GM12878 (cell line): ENCODE measurements around the gene SLC45A3. TPM values are rescaled to one million over a fixed set of nuclear protein-coding genes. Genes with fewer than 3 reads are reported as not detected.

ENCODE experiments used
- ATAC-seq: fragments of 200-7000 bp; cut with Tn5 transposase; 3 replicates; pipeline ENCODE4 v1.9.1; 2020; ENCODE audit warnings: mild to moderate bottlenecking, moderate library complexity
- BruUV-seq: library from RNA; stranded (reverse); fragments of 400-500 nt; replicated peaks from 2 replicates; lab custom pipeline; 2021; lab: Mats Ljungman, UMichigan
- CTCF ChIA-PET: fragments of 300-600 bp; sonication (Branson Sonifier 250); formaldehyde crosslinking; extraction: SDS; loops from one replicate; lab custom pipeline; 2021; ENCODE audit warnings: inconsistent platforms; lab: Yijun Ruan, JAX
- POLR2A ChIA-PET: fragments of 350-600 bp; formaldehyde crosslinking; extraction: SDS; loops from one replicate; lab custom pipeline; 2021; ENCODE audit warnings: inconsistent platforms; lab: Charles Lee
- RAD21 ChIA-PET: fragments of 300-600 bp; sonication (Branson Sonifier 250); formaldehyde crosslinking; loops from one replicate; lab custom pipeline; 2023; ENCODE audit warnings: antibody characterized with exemption; ENCODE audit not compliant: unreplicated experiment; lab: Charles Lee
- SMC1A ChIA-PET: fragments of 300-600 bp; sonication (Branson Sonifier 250); formaldehyde crosslinking; loops from one replicate; lab custom pipeline; 2023; ENCODE audit not compliant: unreplicated experiment, uncharacterized antibody; lab: Charles Lee
- DNase-seq: peaks from one replicate; pipeline ENCODE4 v3.0.0-alpha.2; 2011; ENCODE audit warnings: low read depth, low spot score
- FAIRE-seq: peaks from 3 replicates; lab custom pipeline; 2011; peaks lifted over from hg19 to GRCh38; lab: Jason Lieb, UNC
- H2AFZ ChIP-seq: 2 replicates; pipeline ENCODE4 v1.6.0; 2011; ENCODE audit warnings: low read depth, low read length, control low read depth; ENCODE audit not compliant: control insufficient read depth
- H3K27ac ChIP-seq: 2 replicates; pipeline ENCODE4 v1.5.1; 2011; ENCODE audit warnings: control low read depth; ENCODE audit not compliant: control insufficient read depth, insufficient read depth
- H3K27me3 ChIP-seq, 2 experiments: replicated peaks in 1 of 2; 2 replicates each; pipeline versions ENCODE4 v1.6.0 to v1.6.1; 2011; ENCODE audit warnings: low read length in 1 of 2; ENCODE audit not compliant: control insufficient read depth in 2 of 2, insufficient read depth in 2 of 2
- H3K36me3 ChIP-seq, 2 experiments: 2 replicates each; pipeline ENCODE4 v1.5.1; 2011; ENCODE audit warnings: low read length in 1 of 2; ENCODE audit not compliant: control insufficient read depth in 2 of 2, insufficient read depth in 2 of 2
- H3K4me1 ChIP-seq: 2 replicates; pipeline ENCODE4 v1.6.1; 2011; ENCODE audit warnings: mild to moderate bottlenecking, low read length, moderate library complexity, mixed read lengths; ENCODE audit not compliant: control insufficient read depth, insufficient read depth
- H3K4me2 ChIP-seq: 2 replicates; pipeline ENCODE4 v1.6.0; 2011; ENCODE audit warnings: control low read depth; ENCODE audit not compliant: control insufficient read depth, insufficient read depth
- H3K4me3 ChIP-seq: fragments of 200-600 bp; sonication (generic); 2 replicates; pipeline ENCODE4 v1.5.1; 2016
- H3K79me2 ChIP-seq: 2 replicates; pipeline ENCODE4 v1.6.0; 2011; ENCODE audit warnings: low read length; ENCODE audit not compliant: control insufficient read depth, insufficient read depth
- H3K9ac ChIP-seq: 2 replicates; pipeline ENCODE4 v1.8.0; 2011; ENCODE audit warnings: low read length, control low read depth, mixed read lengths; ENCODE audit not compliant: control insufficient read depth, insufficient read depth
- H3K9me3 ChIP-seq: replicated peaks from 3 replicates; pipeline ENCODE4 v1.5.1; 2011; ENCODE audit warnings: mild to moderate bottlenecking, low read length; ENCODE audit not compliant: control insufficient read depth, insufficient read depth
- H4K20me1 ChIP-seq: 2 replicates; pipeline ENCODE4 v1.6.0; 2011; ENCODE audit not compliant: control insufficient read depth, insufficient read depth
- BACH1 ChIP-seq: fragments of 450-650 bp; IDR thresholded peaks from 2 replicates; pipeline ENCODE4 v1.6.1; 2017; ENCODE audit warnings: mild to moderate bottlenecking, borderline replicate concordance
- CREM ChIP-seq: IDR thresholded peaks from 2 replicates; pipeline ENCODE4 v1.6.1; 2014; ENCODE audit warnings: antibody characterized with exemption, low read depth
- EED ChIP-seq: sonication (generic); IDR thresholded peaks from 2 replicates; pipeline ENCODE4 v1.6.1; 2016; ENCODE audit warnings: antibody characterized with exemption, low read depth
- EP300 ChIP-seq, 2 experiments: fragments of 150-350 bp in 1 of 2; IDR thresholded peaks; 2 replicates each; pipeline ENCODE4 v1.6.1; 2011 to 2012; ENCODE audit warnings: low read depth in 2 of 2, low read length in 2 of 2, borderline replicate concordance in 1 of 2, improper control_type of control experiment in 1 of 2, inconsistent platforms in 1 of 2; ENCODE audit not compliant: control insufficient read depth in 1 of 2
- FOXM1 ChIP-seq: IDR thresholded peaks from 2 replicates; pipeline ENCODE4 v1.6.1; 2012; ENCODE audit warnings: low read depth, mild to moderate bottlenecking, inconsistent platforms, low read length, moderate library complexity
- KAT2A ChIP-seq: conservative IDR thresholded peaks from 2 replicates; pipeline ENCODE4 v1.6.1; 2011; ENCODE audit warnings: low read depth, low read length; ENCODE audit not compliant: control insufficient read depth
- MAX ChIP-seq: IDR thresholded peaks from 2 replicates; pipeline ENCODE4 v1.6.1; 2012; ENCODE audit warnings: low read depth, low read length, improper control_type of control experiment
- NBN ChIP-seq: fragments of 450-650 bp; IDR thresholded peaks from 2 replicates; pipeline ENCODE4 v1.6.1; 2016
- NR2C1 ChIP-seq: fragments of 450-650 bp; IDR thresholded peaks from 2 replicates; pipeline ENCODE4 v1.6.1; 2017; ENCODE audit warnings: antibody characterized with exemption, mild to moderate bottlenecking, moderate library complexity
- POLR2AphosphoS5 ChIP-seq: IDR thresholded peaks from 2 replicates; pipeline ENCODE4 v1.6.1; 2011; ENCODE audit warnings: mild to moderate bottlenecking, low read length, inconsistent platforms
- RAD51 ChIP-seq: fragments of 450-650 bp; IDR thresholded peaks from 2 replicates; pipeline ENCODE4 v1.6.1; 2016; ENCODE audit warnings: moderate library complexity, mild to moderate bottlenecking, inconsistent platforms
- RELA ChIP-seq: fragments of 450-650 bp; IDR thresholded peaks from 2 replicates; pipeline ENCODE4 v1.8.0; 2014; ENCODE audit warnings: borderline replicate concordance; ENCODE audit not compliant: partially characterized antibody
- SMAD1 ChIP-seq: fragments of 450-650 bp; IDR thresholded peaks from 2 replicates; pipeline ENCODE4 v1.6.1; 2018; ENCODE audit warnings: mild to moderate bottlenecking, low read depth; ENCODE audit not compliant: partially characterized antibody
- YY1 ChIP-seq: IDR thresholded peaks from 2 replicates; pipeline ENCODE4 v1.6.1; 2011; ENCODE audit warnings: low read depth, mild to moderate bottlenecking, low read length
- ZNF207 ChIP-seq: fragments of 450-650 bp; IDR thresholded peaks from 2 replicates; pipeline ENCODE4 v1.6.1; 2014; ENCODE audit warnings: antibody characterized with exemption, mild to moderate bottlenecking, borderline replicate concordance
- ZNF217 ChIP-seq: fragments of 450-650 bp; IDR thresholded peaks from 2 replicates; pipeline ENCODE4 v1.6.1; 2017; ENCODE audit warnings: antibody characterized with exemption, mild to moderate bottlenecking
- WGBS: methylation state at CpG from one replicate; pipeline ENCODE4 v1.1.6; 2016; ENCODE audit warnings: low lambda C conversion rate; ENCODE audit not compliant: insufficient replicate concordance, insufficient coverage; ENCODE audit errors: missing lambda C conversion rate; 5-methylcytosine and 5-hydroxymethylcytosine counted together
- in situ Hi-C: fragments of 300-500 bp; cut with MboI; formaldehyde crosslinking; loops from 9 replicates; pipeline ENCODE4 v1.14.3; 2018; ENCODE audit warnings: mixed read lengths
- intact Hi-C: fragments of 100-400 bp; cut with micrococcal nuclease; formaldehyde crosslinking; loops from one replicate; pipeline ENCODE4 v1.14.2; 2022; ENCODE audit not compliant: unreplicated experiment
- polyA plus RNA-seq, 11 experiments: library from polyadenylated mRNA; depleted of rRNA in 4 of 11; unstranded in 6 of 11; stranded (reverse) in 5 of 11; fragments of >200 nt; fragmentation: Nextera tagmentation in 4 of 11; fragmentation: Illumina TruSeq in 1 of 11; extraction: Ambion mirVana in 4 of 11; extraction: Trizol in 1 of 11; gene quantifications; 1 replicate in 1 of 11; 2 replicates in 10 of 11; pipeline versions ENCODE4 v1.2.1 to v1.2.3, GENCODE V29; 2011 to 2016; ENCODE audit warnings: inconsistent platforms in 2 of 11, missing spikeins in 2 of 11, low read depth in 1 of 11
- total RNA-seq, 4 experiments: library from RNA; depleted of rRNA in 3 of 4; stranded (reverse); fragments of >200 nt in 3 of 4; fragmentation: Illumina TruSeq in 1 of 4; extraction: Trizol in 1 of 4; gene quantifications; 2 replicates each; pipeline versions ENCODE4 v1.2.1 to v1.2.3, GENCODE V29; 2013 to 2021

The SLC45A3 gene
- total and polyA plus RNA-seq, 10 of the 15 experiments (the other 5 are each of a cell fraction or from before 2014, with no cell fraction given), result 0.26 to 10.3 (median 4.1) TPM

GRCh38 chr1:205661429-205662134 is 18.7 kb downstream of the SLC45A3 start:
- intact Hi-C loops (no loop called here), in situ Hi-C loops (loop anchor here (5.0 kb wide), 1 partner anchor 46 kb away; no protein-coding TSS in a partner anchor)
- SMC1A ChIA-PET, result interaction anchor here (1.0 to 26.7 kb wide), 6 partner anchors 9 to 317 kb away, joined by 3 to 1008 read pairs (median 96); partner anchors contain the start of genes ELK4 and SLC45A3
- RAD21 ChIA-PET, result interaction anchor here (0.8 to 8.6 kb wide), 10 partner anchors 7 to 316 kb away, joined by 3 to 538 read pairs (median 18); partner anchors contain the start of gene ELK4
- no TSS peak for BruUV-seq
- no peak for TF ChIP-seq SMAD1
- TF ChIP-seq ZNF207, result no peak
- no peak for TF ChIP-seq FOXM1
- no peak for TF ChIP-seq BACH1
- TF ChIP-seq YY1, result no peak
- TF ChIP-seq RAD51, result no peak
- TF ChIP-seq KAT2A, result no peak
- TF ChIP-seq NR2C1, result no peak
- no peak for TF ChIP-seq CREM
- TF ChIP-seq ZNF217, result no peak
- no peak for TF ChIP-seq MAX
- no peak for TF ChIP-seq EED
- no peak for TF ChIP-seq NBN
- no peak for TF ChIP-seq POLR2AphosphoS5
- no peak for TF ChIP-seq RELA
- no peak for TF ChIP-seq EP300 (IDR thresholded peaks at IDR 0.05; ENCODE audit: borderline replicate concordance in 1 of 2, control insufficient read depth in 1 of 2, low read depth in 2 of 2, low read length in 2 of 2)
- Histone ChIP-seq H3K27me3 (no peaks in the 10 kb centered on the region), H3K4me3 (no peak overlapping the region), H2AFZ (no peak overlapping the region), H3K4me2 (no peak overlapping the region), H3K79me2 (no peaks in the 10 kb centered on the region; the same call in none of the 2 replicates), H3K27ac (no peak overlapping the region), H4K20me1 (no peaks in the 10 kb centered on the region), H3K36me3 (0 out of 4 replicates have a peak, but pooled peaks cover 0 to 2% of the 10 kb centered on the region in 2 experiments), H3K4me1 (peaks cover 24% of the 10 kb centered on the region), H3K9ac (no peak overlapping the region), H3K9me3 (no peaks in the 10 kb centered on the region)
- no peak for ATAC-seq
- FAIRE-seq, result no peak
- WGBS, result 81% methylated on average over 16 of the region's 16 CpGs
- DNase-seq, result no peak
- CTCF ChIA-PET, result interaction anchor here (0.6 to 31.9 kb wide), 13 partner anchors 16 to 491 kb away, joined by 3 to 1339 read pairs (median 65); partner anchors contain the start of genes ELK4 and RAB29
- POLR2A ChIA-PET, result interaction anchor here (0.5 to 1.9 kb wide), 4 partner anchors 24 to 53 kb away, joined by 3 to 6 read pairs (median 4); no protein-coding TSS in a partner anchor
